RWPE2 (cell line): Measurements from ENCODE around the gene PLK3.
"Not testable (repeated sequence)": the region's sequence is repeated elsewhere in the genome, so short reads cannot be mapped to it uniquely, and the experiment has no call there.

Source experiments
- ATAC-seq: fragments of 200-7000 bp; cut with Tn5 transposase; 3 replicates; pipeline ENCODE4 v1.9.1; 2021; ENCODE audit warnings: low read depth
- DNase-seq: peaks from one replicate; pipeline ENCODE4 v3.0.0-alpha.2; 2020; ENCODE audit warnings: low spot score
- H3K27ac ChIP-seq: fragments of 450-650 bp; 2 replicates; pipeline ENCODE4 v1.5.1; 2017; ENCODE audit warnings: mild to moderate bottlenecking; ENCODE audit not compliant: poor library complexity, severe bottlenecking
- H3K27me3 ChIP-seq: fragments of 250-450 bp; sonication (Bioruptor Pico); 2 replicates; pipeline ENCODE4 v1.5.1; 2021; ENCODE audit warnings: mild to moderate bottlenecking, moderate library complexity; ENCODE audit not compliant: insufficient read depth, poor library complexity, severe bottlenecking
- H3K36me3 ChIP-seq: fragments of 250-450 bp; sonication (Bioruptor Pico); 2 replicates; pipeline ENCODE4 v1.5.1; 2020; ENCODE audit warnings: low read depth, mild to moderate bottlenecking, moderate library complexity
- H3K4me1 ChIP-seq: fragments of 250-450 bp; sonication (Bioruptor Pico); 2 replicates; pipeline ENCODE4 v1.5.1; 2021; ENCODE audit warnings: mild to moderate bottlenecking, moderate library complexity; ENCODE audit not compliant: insufficient read depth, poor library complexity, severe bottlenecking
- H3K4me3 ChIP-seq: fragments of 250-450 bp; sonication (Bioruptor Pico); 2 replicates; pipeline ENCODE4 v1.5.1; 2021; ENCODE audit warnings: mild to moderate bottlenecking, moderate library complexity; ENCODE audit not compliant: severe bottlenecking
- H3K9me3 ChIP-seq: fragments of 250-450 bp; sonication (Bioruptor Pico); 2 replicates; pipeline ENCODE4 v1.5.1; 2021; ENCODE audit warnings: mild to moderate bottlenecking, moderate library complexity; ENCODE audit not compliant: severe bottlenecking
- TF ChIP-seq, protein P1 (sequence below): fragments of 450-650 bp; IDR thresholded peaks from one replicate; pipeline ENCODE4 v1.5.1; 2017; ENCODE audit warnings: mild to moderate bottlenecking, moderate library complexity; ENCODE audit not compliant: poor library complexity, severe bottlenecking

The PLK3 gene

DNA sequence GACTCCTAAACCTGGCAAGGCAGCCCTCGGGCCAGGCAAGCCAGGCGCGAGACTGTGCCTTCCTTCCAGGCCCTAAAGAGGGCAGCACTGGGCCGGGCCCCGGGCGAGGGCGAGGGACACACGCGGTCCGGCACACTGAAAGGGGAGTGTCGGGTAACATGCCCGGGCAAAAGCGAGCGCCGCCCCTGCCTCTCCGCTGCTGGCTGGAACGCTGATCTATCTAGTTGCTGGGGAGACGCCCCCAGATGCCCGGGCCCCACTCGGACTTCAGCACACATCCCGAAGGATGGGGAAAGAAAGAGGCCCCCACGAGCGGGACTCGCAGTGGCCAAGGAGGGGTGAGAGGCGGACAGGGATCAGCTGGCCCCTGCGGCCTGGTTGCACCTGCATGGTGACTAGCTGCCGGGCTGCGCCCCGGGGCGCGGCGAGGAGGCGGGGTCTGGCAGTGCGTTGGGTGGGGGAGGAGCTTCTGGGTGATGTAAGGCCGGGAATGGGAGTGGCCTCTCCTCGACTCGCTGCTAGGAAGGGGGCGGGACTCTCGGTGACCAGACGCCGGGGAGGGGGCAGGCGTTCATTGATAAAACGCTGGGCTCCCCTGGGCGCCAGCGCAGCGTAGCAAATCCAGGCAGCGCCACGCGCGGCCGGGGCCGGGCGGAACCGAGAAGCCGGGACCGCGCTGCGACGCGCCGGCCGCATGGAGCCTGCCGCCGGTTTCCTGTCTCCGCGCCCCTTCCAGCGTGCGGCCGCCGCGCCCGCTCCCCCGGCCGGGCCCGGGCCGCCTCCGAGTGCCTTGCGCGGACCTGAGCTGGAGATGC lies at the start of gene PLK3:
Gene PLK3, plus strand, starts transcription at position 608 of the 815 bp plus-strand sequence. Its CDS starts 87 bp downstream, at position 695.
- TF ChIP-seq, protein P1, sequence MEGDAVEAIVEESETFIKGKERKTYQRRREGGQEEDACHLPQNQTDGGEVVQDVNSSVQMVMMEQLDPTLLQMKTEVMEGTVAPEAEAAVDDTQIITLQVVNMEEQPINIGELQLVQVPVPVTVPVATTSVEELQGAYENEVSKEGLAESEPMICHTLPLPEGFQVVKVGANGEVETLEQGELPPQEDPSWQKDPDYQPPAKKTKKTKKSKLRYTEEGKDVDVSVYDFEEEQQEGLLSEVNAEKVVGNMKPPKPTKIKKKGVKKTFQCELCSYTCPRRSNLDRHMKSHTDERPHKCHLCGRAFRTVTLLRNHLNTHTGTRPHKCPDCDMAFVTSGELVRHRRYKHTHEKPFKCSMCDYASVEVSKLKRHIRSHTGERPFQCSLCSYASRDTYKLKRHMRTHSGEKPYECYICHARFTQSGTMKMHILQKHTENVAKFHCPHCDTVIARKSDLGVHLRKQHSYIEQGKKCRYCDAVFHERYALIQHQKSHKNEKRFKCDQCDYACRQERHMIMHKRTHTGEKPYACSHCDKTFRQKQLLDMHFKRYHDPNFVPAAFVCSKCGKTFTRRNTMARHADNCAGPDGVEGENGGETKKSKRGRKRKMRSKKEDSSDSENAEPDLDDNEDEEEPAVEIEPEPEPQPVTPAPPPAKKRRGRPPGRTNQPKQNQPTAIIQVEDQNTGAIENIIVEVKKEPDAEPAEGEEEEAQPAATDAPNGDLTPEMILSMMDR, result peak; percentile 98
- no peaks in the 10 kb centered on the region for H3K4me1 ChIP-seq
- peak; percentile 98 for DNase-seq
- peaks cover 36% of the 10 kb centered on the region for H3K36me3 ChIP-seq
- peak within 1 kb of the TSS; percentile 96 for H3K27ac ChIP-seq
- H3K4me3 ChIP-seq, result peak within 1 kb of the TSS; percentile 85
- no peaks in the 10 kb centered on the region for H3K9me3 ChIP-seq
- H3K27me3 ChIP-seq, result no peaks in the 10 kb centered on the region
- ATAC-seq, result peak; percentile 80

DNA sequence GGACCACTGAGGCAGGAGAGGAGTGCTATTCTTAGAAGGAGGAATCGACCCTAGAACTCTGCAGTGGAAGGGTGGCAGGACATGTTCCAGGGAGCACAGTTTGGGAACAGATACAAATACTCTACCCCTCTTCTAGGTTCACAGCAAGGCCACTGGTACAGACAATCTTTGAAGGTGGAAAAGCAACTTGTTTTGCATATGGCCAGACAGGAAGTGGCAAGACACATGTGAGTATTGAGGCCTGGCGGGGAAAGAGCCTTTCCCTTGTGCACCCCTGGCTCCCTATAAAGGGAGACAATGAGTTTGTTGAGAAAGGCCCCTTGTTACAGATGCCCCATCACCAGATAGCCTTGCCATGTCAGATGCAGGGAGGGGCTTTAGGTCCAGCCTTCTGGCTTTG lies 42.8 kb upstream of the PLK3 start:
- no peak for DNase-seq
- Histone ChIP-seq H3K36me3 (peaks cover 97% of the 10 kb centered on the region), H3K4me3 (no peak overlapping the region), H3K4me1 (no peaks in the 10 kb centered on the region), H3K27ac (no peak overlapping the region), H3K9me3 (no peaks in the 10 kb centered on the region), H3K27me3 (no peaks in the 10 kb centered on the region)
- TF ChIP-seq, protein P1, result no peak
- ATAC-seq, result no peak

DNA sequence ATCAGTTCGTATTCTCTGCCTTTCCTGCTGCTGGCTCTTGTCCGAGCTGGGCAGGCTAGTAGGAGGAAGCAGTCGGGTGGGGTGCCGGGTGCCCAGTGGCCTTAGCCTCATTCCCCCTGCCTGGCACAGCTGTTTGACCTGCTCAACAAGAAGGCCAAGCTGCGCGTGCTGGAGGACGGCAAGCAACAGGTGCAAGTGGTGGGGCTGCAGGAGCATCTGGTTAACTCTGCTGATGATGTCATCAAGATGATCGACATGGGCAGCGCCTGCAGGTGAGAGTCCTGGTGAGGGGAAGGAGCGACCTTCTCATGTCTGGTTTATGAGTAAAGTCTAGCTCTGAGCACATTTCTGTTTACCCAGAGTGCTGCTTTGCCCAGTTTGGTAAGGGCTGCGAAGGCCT lies 41.1 kb upstream of the PLK3 start:
- TF ChIP-seq, protein P1, result no peak
- H3K36me3 ChIP-seq, result peaks cover 100% of the 10 kb centered on the region
- no peak for ATAC-seq

DNA sequence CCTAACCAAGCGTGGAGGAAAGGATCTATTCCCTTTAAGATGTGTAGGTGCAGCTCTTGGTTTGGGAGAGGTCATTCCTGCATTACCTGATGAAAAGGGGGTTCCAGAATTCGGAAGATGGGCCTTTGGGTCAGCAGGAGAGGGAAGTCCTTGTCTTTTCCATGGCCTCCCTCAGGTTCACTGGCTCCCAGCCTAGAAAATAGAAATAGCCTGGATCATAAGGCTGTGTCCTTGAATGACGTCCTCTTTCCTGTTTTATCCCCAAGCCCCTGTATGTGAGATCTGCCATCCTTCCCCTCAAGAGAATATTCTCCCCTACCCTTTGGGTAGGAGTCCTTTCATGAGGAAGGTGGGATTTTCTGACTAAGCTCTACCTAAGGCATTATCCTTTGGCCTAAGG lies 39.3 kb upstream of the PLK3 start:
- Histone ChIP-seq H3K9me3 (no peaks in the 10 kb centered on the region), H3K4me3 (no peak overlapping the region), H3K4me1 (no peaks in the 10 kb centered on the region), H3K27me3 (no peaks in the 10 kb centered on the region), H3K27ac (no peak overlapping the region), H3K36me3 (peaks cover 100% of the 10 kb centered on the region)
- DNase-seq (no peak), ATAC-seq (no peak)
- TF ChIP-seq, protein P1, result no peak

More for the DNA sequence above, 41.1 kb upstream of the PLK3 start:
- Histone ChIP-seq H3K27me3 (no peaks in the 10 kb centered on the region), H3K27ac (no peak overlapping the region), H3K4me1 (no peaks in the 10 kb centered on the region), H3K4me3 (no peak overlapping the region), H3K9me3 (no peaks in the 10 kb centered on the region)
- DNase-seq, result no peak

DNA sequence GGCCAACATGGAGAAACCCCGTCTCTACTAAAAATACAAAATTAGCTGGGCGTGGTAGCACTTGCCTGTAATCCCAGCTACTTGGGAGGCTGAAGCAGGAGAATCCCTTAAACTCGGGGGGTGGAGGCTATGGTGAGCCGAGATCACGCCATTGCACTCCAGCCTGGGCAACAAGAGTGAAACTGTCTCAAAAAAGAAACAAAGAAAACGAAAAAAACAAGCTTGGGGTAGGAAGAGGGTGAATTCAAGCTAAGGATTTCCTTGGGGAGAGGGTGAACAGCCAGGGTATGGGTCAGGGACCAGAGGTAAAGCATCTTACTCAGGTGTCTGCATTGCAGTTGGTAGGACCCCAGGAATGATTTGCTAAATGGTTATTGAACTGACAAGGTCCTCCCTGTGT lies 33.8 kb upstream of the PLK3 start:
- peaks cover 66% of the 10 kb centered on the region for H3K36me3 ChIP-seq
- not testable (repeated sequence) for H3K27me3 ChIP-seq, H3K4me3 ChIP-seq, H3K27ac ChIP-seq, H3K9me3 ChIP-seq, DNase-seq, H3K4me1 ChIP-seq, ATAC-seq
